ENCODE results near the gene HSD3B7.
"Not testable (repeated sequence)": the region's sequence is repeated elsewhere in the genome, so short reads cannot be mapped to it uniquely, and the experiment has no call there.

The HSD3B7 gene

GRCh38 chr16:31002250-31002700 is 17.3 kb downstream of the HSD3B7 start:
- DNase-seq: no peak

GRCh38 chr16:31002862-31003341 is 17.9 kb downstream of the HSD3B7 start:
- DNase-seq: no peak

GRCh38 chr16:31003744-31004143 is 18.7 kb downstream of the HSD3B7 start:
- no peak for DNase-seq

- no peak for DNase-seq
Measured at GRCh38 chr16:31004658-31005057, 19.7 kb downstream of the HSD3B7 start.

DNA sequence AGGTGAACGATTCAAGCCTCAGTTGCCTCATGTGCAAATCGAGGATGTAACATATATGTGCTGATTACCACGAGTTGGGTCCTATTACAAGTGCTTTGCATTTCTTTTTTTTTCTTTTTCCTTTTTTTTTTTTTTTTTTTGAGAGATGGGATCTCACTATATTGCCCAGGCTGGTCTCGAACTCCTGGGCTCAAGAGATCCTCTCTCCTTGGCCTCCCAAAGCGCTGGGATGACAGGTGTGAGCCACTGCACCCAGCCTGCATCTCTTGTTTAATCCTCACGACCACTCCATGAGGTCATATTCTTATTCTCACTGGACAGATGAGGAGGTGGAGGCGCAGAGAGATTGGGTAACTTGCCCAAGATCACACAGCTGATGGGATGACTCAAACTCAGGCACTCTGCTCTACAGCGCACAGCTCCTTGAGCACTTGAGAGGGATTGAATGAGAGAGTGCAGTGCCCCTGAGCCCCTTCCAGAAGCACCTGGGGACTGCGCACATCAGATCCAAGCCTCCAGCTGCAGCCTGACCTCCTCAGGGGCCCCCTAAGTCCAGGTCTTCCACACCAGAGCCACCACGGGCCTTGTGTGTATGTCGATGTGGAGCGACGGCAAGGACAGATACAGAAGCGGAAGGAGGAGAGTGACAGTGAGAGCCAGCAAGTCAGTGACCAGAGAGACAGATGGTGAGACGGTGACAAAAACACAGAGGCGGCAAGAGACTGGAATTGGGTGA is 20.5 kb downstream of the HSD3B7 start:
- no peak for DNase-seq

- DNase-seq: no peak
Measured at GRCh38 chr16:31006086-31006385, 21.0 kb downstream of the HSD3B7 start.

GRCh38 chr16:31006589-31006988 is 21.6 kb downstream of the HSD3B7 start:
- no peak for DNase-seq

- no peak for DNase-seq
Measured at GRCh38 chr16:31007684-31008083, 22.7 kb downstream of the HSD3B7 start.

- DNase-seq: no peak
Measured at GRCh38 chr16:31008149-31008548, 23.1 kb downstream of the HSD3B7 start.

DNA sequence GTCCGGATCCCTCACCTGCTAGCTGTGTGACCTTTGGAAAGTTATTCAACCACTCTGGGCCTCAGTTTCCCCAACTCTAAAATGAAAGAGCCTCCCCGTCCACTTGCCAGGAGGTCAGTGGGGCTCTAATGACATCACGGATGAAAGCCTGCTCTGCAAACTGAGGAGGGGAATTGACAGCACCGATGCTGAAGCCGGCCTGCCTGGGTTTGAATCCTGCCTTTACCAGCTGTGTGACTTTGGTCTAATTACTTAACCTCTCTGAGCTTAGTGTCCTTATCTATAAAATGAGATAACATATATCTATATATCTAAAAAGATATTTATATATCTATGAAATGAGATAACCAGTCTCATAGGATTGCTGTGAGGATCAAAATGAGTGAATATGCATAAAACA is 23.5 kb downstream of the HSD3B7 start:
- no peak for DNase-seq

- DNase-seq: no peak
Measured at GRCh38 chr16:31009120-31009519, 24.1 kb downstream of the HSD3B7 start.

DNA sequence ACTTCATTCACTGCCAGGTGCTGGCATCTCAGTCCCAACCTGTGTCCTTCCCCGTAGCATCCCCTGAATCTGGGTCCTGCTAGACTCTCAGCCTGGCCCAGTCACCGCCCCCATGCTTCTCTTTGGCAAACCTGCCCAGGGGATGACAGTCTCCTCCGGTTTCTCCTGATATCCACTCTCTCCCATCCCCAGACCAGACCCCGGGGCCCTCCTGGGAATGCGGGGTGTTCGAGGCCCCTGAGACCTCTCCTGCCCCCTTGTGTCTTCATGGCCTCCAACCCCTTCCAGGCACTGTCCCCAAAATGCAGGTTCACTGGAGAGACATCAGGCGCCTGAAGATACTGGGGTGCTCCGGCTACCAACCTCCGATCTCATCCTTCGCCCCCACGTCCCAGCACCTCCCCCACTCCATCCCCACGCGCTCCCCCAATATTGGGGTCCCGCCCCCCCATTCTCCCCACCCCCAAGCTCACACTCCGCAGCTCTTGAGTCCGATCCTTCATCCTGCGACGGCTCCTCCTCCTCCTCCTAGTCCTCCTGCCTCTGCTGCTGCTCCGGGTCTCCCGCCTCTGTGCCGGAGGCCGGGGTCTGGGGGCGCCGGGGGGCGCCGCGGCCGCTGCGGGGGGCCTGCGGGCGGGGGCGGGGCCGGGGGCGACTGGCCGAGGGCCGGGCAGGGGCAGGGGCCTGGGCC is 25.0 kb downstream of the HSD3B7 start:
- no peak for DNase-seq

DNA sequence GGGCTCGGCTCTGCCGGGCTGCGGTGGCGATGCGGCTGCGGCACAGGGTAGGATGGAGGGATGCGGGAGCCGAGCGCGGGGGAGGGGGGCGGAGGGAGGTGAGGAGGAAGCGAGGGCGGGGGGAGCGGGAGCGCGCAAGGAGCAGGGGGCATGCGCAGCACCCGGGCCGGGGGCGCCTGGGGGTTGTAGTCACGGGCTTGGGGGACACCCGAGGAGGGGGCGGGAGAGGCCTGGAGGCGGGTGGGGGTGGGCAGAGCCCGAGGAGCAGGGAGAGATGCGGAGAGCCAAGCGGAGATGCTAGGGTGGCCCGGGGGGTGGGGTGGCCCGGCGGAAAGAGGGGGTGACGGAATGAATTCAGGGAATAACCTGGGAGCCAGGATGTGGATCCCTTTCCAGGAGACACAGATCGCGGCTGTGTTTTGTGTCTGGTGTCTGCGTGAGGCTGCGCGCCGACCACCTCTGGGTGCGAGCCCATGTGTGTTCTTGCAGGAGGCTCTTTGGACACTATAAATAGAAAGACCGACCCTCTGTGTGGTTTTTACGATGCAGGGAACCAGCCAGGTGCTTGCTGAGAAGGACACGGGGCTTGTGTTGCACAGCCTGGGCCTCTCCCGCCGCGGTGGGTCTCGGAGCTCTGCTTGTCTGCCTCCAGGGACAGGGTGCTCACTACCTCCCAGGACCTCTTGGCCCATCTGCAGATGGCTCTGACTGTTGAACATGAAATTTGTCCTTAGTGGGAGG is 25.7 kb downstream of the HSD3B7 start, which contains the start of gene STX1B:
TSS of gene STX1B (minus strand) at position 54 of the 741 bp plus-strand sequence. CDS start 242 bp downstream, outside the sequence.
- peak; percentile 37 for DNase-seq

DNA sequence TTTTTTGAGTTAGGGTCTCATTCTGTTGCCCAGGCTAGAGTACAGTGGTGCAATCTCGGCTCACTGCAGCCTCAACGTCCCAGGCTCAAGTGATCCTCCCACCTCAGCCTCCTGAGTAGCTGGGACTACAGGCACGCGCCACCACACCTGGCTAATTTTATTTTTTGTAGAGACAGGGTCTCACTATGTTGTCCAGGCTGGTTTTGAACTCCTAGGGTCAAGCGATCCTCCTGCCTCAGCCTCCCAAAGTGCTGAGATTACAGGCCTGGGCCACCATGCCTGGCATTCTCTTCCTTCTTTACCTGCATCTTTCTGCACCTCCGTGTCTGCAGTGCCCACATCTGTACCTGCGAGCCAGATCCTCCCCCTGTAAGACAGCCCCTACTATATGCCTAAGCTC is 26.8 kb downstream of the HSD3B7 start:
- not testable (repeated sequence) for DNase-seq

GRCh38 chr16:31013292-31013691 is 28.3 kb downstream of the HSD3B7 start:
- not testable (repeated sequence) for DNase-seq

- no peak for DNase-seq
Measured at GRCh38 chr16:31016018-31016417, 31.0 kb downstream of the HSD3B7 start.

- DNase-seq: not testable (repeated sequence)
Measured at GRCh38 chr16:31017756-31018155, 32.7 kb downstream of the HSD3B7 start.

DNA sequence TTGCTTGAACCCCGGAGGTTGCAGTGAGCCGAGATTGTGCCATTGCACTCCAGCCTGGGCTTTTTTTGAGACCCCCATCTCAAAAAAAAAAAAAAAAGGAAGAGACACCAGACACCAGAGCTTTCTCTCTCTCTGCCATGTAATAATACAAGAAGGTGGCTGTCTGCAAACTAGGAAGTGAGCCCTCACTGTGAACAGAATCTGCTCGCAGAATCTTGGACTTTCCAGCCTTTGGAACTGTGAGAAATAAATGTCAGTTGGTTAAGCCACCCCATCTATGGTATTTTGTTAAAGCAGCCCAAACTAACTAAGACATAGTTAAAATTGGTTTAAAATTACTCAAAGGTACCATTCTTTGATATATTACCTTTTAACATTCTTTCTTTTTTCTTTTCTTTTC is 35.5 kb downstream of the HSD3B7 start:
- no peak for DNase-seq

DNA sequence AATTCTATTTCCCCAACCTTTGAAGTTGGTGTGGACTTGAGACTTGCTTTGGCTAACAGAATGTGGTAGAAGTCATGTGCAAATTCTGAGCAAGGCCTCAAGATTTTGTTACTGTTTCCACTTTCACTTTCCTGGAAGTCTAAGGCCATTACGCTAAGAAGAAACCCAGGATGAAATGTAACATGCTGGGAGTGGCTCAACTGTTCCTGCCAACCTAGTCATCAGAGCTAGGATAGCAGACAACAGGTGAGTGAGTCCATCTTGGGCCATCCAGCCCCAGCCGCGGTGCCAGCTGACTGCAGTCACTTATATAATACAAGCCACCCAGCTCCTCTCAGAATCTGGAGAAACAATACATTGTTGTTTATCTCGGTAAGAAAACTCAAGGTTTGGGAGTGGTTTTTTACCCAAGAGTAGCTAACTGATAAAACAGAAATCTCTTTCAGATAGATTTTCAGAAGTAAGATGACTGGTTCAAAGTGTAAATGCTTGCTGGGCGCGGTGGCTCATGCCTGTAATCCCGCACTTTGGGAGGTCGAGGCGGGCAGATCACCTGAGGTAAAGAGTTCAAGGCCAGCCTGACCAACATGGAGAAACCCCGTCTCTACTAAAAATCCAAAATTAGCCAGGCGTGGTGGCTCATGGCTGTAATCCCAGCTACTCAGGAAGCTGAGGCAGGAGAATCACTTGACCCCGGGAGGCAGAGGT is 37.7 kb downstream of the HSD3B7 start:
- no peak for DNase-seq

- DNase-seq: no peak
Measured at GRCh38 chr16:31023252-31023602, 38.2 kb downstream of the HSD3B7 start.

GRCh38 chr16:31023627-31024226 is 38.7 kb downstream of the HSD3B7 start:
- no peak for DNase-seq

- no peak for DNase-seq
Measured at GRCh38 chr16:31025339-31025738, 40.3 kb downstream of the HSD3B7 start.

DNA sequence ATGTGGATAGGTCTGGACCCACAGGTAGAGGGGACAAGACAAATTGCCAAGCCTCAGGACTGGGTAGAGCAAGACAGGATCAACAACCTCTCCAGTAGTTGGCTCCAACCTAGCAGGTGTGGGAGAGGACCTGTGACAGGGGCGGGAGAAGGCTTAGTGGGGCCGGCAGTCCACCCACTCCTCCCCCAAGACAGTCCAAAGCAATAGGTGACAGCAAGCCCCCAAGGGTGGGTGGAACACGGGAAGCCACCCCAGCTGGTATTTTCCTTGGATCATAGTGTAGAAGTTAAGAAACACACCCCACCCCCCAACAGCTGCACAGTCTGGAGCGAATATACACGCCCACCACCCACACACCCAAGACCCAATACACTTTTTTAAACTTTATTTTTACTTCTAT is 44.3 kb downstream of the HSD3B7 start:
- no peak for DNase-seq
